Hepatocyte (in vitro differentiated cells): Measurements from ENCODE around the gene ABCA5.

Experiments used
- CTCF ChIP-seq: fragments of 200-600 bp; sonication (generic); IDR thresholded peaks from 2 replicates; pipeline ENCODE4 v1.5.1; 2016; ENCODE audit warnings: antibody characterized with exemption, mild to moderate bottlenecking; ENCODE audit not compliant: poor library complexity
- EZH2 ChIP-seq: fragments of 200-600 bp; sonication (generic); IDR thresholded peaks from 2 replicates; pipeline ENCODE4 v1.6.1; 2016; ENCODE audit warnings: antibody characterized with exemption, mild to moderate bottlenecking, borderline replicate concordance
- EZH2phosphoT487 ChIP-seq: fragments of 200-600 bp; sonication (generic); IDR thresholded peaks from one replicate; pipeline ENCODE4 v1.6.1; 2018; ENCODE audit warnings: antibody characterized with exemption, mild to moderate bottlenecking, low read depth, moderate library complexity; ENCODE audit not compliant: unreplicated experiment, severe bottlenecking

GRCh38 chr17:69267219-69267618 lies 59.7 kb downstream of the ABCA5 start:
- no peak for TF ChIP-seq EZH2
- TF ChIP-seq CTCF = no peak
- TF ChIP-seq EZH2phosphoT487 = no peak
